PFSK-1 (cell line): ENCODE measurements around the gene BABAM1.

Experiments
- FOXP2 ChIP-seq: optimal IDR thresholded peaks from 2 replicates; pipeline ENCODE3; 2011; ENCODE audit warnings: borderline replicate concordance, control low read depth, inconsistent platforms; ENCODE audit not compliant: insufficient read depth; ENCODE audit errors: extremely low read length, extremely low read depth
- POLR2AphosphoS5 ChIP-seq: IDR thresholded peaks from 2 replicates; pipeline ENCODE4 v1.6.1; 2012; ENCODE audit warnings: low read depth, mild to moderate bottlenecking, control low read depth, low read length, moderate library complexity
- REST ChIP-seq, 2 experiments: IDR thresholded peaks; 2 replicates each; pipeline versions ENCODE4 v1.6.1 to v1.8.0; 2011 to 2012; ENCODE audit warnings: low read depth in 2 of 2, low read length in 2 of 2, control low read depth in 1 of 2, inconsistent platforms in 1 of 2, mild to moderate bottlenecking in 1 of 2, moderate library complexity in 1 of 2; ENCODE audit not compliant: insufficient read depth in 1 of 2
- SIN3A ChIP-seq: IDR thresholded peaks from 2 replicates; pipeline ENCODE4 v1.6.1; 2012; ENCODE audit warnings: mild to moderate bottlenecking, low read length, moderate library complexity, borderline replicate concordance; ENCODE audit not compliant: insufficient read depth
- TAF1 ChIP-seq: IDR thresholded peaks from 2 replicates; pipeline ENCODE4 v1.6.1; 2012; ENCODE audit warnings: low read length, control low read depth, borderline replicate concordance; ENCODE audit not compliant: insufficient read depth

BABAM1 gene

GRCh38 chr19:17260842-17261325 lies 6.4 kb upstream of the BABAM1 start:
- TF ChIP-seq FOXP2 (no peak), SIN3A (no peak), POLR2AphosphoS5 (no peak), REST (IDR thresholded peaks at IDR 0.05; ENCODE audit: insufficient read depth in 1 of 2, low read depth in 2 of 2, low read length in 2 of 2) (no peak), TAF1 (no peak)

GRCh38 chr19:17262557-17262956 lies 4.7 kb upstream of the BABAM1 start:
- TF ChIP-seq TAF1 (no peak), REST (IDR thresholded peaks at IDR 0.05; ENCODE audit: insufficient read depth in 1 of 2, low read depth in 2 of 2, low read length in 2 of 2) (no peak), FOXP2 (no peak), POLR2AphosphoS5 (no peak), SIN3A (no peak)

GRCh38 chr19:17263712-17264640 lies 3.3 kb upstream of the BABAM1 start:
- no peak for TF ChIP-seq POLR2AphosphoS5
- no peak for TF ChIP-seq SIN3A
- TF ChIP-seq TAF1, result no peak
- TF ChIP-seq REST (IDR thresholded peaks at IDR 0.05; ENCODE audit: insufficient read depth in 1 of 2, low read depth in 2 of 2, low read length in 2 of 2), result no peak
- no peak for TF ChIP-seq FOXP2

- TF ChIP-seq SIN3A (no peak), FOXP2 (peak; percentile 53)
These were observed 2.6 kb upstream of the BABAM1 start, which contains the start of gene USHBP1 for GRCh38 chr19:17264641-17264979. Gene USHBP1, minus strand, starts transcription at chr19:17264745. Its CDS starts 446 bp downstream, at chr19:17264299.

GRCh38 chr19:17266026-17266425 lies 1.2 kb upstream of the BABAM1 start:
- TF ChIP-seq REST (IDR thresholded peaks at IDR 0.05; ENCODE audit: insufficient read depth in 1 of 2, low read depth in 2 of 2, low read length in 2 of 2) (no peak), SIN3A (no peak), TAF1 (no peak), FOXP2 (no peak), POLR2AphosphoS5 (no peak)
